ENCODE data around the gene ALOX5.
"Not testable (repeated sequence)": the region's sequence is repeated elsewhere in the genome, so short reads cannot be mapped to it uniquely, and the experiment has no call there.

Gene ALOX5

DNA sequence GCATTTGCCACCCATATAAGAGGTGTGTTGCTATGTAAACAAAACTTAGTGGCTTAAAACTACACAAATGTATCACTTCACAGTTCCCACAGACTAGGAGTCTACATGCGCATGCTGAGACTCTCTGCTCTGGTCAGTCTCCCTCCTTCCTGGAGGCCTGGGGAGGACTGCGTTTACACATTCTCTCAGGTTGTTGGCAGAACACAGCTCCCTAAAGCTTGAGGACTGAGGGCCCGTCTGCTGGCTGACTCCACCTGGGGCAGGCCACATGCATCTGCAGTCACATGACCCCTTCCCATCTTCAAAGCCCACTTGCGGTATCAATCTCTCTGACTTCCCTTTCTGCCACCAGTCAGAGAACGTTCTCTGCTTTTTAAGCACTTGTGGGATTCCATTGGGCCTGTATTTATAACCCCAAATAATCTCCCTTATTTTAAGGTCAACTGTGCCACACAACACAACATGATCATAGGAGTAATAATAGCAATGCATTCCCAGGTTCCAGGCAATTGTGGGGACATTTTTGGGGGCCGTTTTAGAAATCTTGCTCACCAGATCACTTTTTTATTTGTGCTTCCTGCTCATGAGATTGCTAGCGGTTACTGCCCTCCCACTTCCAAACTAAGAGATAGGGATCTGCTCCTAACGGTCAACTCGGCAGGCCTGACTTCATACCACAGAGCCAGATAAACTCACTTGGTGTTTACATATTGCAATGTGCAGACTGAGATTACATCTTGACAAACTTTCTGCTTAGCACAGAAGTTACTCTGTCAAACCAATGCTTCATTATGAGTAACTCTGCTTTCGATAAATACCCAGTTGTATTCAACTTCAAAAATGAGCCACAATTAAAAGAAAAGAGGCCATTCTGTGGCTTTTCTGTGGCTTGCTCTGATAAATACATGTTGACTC is 96.3 kb downstream of the ALOX5 start:
- peak; percentile 14 for DNase-seq

DNA sequence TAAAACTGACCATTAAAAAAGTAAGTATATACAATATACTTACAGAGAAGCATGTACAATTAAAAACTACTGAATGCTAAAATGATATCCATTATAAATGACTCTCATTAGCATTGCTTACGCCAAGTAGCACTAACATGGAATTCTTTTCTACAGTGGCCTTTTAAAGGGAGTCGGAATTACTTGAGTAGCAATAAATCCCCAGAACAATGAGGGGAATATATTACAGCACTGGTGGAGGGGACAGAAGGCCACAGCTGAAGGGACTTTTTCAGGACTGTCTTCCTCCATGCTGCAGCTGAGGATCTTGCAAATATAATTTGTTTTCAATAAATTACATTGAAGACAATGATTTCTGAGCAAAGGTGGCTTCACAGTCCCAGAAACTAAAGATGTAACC is 97.0 kb downstream of the ALOX5 start:
- no peak for DNase-seq

DNA sequence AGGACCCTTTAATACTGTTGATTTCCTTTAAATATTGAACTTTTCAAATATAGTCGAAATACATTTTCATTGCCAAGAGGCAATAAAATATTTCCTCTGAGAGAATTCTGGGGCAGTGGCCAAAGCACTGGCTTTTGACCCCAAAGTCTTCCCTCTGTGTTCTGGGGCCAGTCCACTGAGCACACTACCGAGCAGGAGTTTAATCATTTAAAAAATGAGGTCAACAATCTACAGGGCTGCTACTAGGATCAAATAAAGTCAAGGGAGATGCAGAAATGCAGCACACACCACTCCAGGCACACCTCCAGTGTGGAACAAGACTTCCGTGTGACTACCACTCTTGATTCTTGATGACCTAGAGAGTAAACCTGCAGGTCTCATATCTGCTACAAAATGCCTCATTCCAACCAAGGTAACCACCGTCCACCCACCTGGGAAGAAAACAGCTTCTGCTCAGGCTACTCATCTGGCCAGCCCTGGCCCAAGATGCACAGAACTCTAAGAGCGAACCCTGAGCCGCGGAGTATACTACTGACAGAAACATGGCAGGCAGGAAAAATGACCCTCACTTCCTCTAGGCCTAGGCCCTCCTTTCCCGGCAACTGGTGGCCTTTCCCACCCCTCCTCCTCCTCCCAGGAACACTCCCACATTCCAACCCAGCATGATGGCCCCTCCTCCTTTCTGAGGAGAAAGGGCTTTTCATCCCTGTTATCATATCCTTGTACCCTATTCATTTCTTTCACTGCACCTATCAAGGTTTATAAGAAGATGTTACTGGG is 97.7 kb downstream of the ALOX5 start:
- DNase-seq: no peak

DNA sequence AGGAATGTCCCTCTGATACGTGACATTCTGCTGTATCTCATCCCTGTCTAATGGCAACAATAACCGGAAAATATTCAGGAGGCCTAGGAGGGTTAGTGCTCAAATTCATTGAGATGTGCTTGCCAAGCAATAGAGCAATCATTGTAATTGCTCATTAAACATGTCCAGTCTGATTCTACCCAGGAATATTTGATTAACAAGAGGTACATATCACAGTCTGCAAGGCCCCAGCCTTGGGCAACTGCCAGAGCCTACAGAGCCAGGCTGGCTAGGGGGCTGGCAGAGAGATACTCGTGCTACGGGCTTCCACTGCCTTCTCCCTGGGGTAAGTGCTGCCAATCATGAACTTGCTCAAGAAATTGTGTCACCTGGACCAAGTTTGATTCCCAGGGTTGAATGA is 99.1 kb downstream of the ALOX5 start:
- DNase-seq: no peak

DNA sequence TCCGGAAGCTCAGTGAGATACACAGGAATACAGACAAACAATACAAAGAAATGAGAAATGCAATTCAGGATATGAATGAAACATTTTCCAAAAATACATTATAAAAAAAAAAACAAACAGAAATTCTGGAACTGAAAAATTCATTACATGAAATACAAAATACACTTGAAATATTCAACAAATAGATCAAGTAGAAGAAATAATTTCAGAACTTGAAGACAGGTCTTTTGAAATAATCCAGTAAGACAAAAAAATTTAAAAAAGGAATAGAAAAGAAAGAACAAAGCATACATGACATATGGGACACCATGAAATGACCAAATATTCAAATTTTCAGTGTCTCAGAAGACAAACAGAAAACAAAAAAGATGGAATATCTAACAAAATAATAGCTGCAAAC is 102.5 kb downstream of the ALOX5 start:
- DNase-seq: no peak

DNA sequence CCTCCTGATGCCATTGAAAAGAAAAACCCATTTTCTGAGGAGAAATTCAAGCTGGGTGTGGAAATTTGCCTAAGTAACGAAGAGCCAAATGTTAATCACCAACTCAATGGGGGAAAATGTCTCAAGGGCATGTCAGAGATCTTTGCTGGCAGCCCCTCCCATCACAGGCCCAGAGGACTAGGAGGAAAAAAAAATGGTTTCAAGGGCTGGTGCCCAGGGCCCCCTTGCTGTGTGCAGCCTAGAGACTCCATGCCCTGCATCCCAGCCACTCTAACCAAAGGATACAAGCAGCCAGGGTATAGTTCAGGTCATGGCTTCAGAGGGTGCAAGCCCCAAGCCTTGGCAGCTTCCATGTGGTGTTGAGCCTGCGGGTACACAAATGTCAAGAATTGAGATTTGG is 106.3 kb downstream of the ALOX5 start:
- DNase-seq: no peak

DNA sequence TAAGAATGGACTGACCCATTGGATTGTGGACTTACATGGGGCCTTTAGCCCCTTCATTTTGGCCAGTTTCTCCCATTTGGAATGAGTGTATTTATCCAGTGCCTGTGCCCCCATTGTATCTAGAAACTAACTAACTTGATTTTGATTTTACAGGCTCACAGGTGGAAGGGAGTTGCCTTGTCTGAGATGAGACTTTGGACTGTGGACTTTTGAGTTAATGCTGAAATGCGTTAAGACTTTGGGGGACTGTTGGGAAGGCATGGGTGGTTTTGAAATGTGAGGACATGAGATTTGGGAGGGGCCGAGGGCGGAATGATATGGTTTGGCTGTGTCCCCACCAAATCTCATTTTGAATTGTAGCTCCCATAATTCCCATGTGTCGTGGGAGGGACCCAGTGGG is 107.1 kb downstream of the ALOX5 start:
- DNase-seq: not testable (repeated sequence)

DNA sequence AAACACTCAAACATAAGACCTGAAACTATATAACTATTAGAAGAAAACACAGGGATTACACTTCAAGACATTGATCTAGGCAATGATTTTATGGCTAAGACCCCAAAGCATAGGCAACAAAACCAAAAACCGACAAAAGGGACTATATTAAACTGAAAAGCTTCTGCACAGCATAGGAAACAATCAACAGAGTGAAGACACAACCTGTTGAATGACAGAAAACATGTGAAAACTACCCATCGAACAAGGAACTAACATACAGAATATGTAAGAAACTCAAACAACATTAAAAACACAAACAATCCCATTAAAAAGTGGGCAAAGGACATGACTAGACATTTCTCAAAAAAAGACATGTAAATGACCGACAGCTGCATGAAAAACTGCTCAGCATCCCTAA is 109.0 kb downstream of the ALOX5 start:
- DNase-seq: no peak

DNA sequence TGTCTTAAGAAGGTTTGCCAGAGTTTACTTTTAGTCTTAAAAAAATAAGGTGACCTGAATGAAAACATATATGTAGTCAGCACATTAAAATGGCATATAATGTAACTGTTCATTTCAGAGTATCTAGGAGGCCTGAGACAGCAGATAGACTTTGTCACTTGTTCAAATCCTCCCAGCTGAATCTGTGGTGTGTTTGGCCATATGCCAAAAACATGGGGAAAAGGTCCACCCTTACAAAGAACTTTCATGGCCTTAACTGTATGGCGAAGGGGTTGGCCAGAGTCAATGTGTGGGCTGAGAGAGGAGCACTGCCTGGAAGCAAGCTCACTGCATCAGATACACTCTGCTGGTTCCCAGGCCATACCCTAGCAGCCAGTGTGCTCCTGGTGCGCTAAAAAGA is 113.7 kb downstream of the ALOX5 start:
- DNase-seq: no peak

DNA sequence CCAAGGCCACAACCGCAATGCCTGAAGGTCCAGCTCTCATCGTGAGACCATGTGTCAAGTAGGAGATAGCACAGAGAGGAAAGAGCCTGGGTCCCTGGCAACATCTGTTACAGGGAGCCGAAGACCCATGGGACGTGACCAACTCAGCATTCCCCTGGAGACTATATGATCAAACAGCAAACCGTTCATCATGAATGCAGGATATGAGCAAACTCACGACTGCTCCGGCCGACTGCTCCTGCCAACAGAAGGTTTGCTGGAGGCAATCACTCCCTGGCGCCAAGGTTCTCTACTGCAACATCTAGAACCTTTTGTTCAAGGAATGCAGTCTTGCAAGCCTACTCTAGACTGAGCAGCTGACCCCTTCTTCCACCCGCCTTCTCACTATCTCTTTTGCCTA is 114.3 kb downstream of the ALOX5 start:
- no peak for DNase-seq

DNA sequence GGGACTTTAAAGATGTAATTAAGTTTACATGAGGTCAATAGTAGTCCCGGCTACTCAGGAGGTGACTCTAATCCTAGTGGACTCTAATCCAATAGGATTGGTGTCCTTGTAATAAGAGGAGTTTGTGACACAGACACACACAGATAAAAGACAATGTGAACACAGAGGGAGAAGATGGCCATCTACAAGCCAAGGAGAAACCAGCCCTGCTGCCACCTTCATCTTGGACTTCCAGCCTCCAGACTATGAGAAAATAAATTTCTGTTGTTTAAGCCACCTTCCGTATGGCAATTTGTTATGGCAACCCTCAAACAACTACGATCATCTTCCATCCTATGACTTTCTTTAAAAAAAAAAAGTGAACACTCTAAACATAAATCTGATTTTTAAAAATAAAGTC is 116.3 kb downstream of the ALOX5 start:
- no peak for DNase-seq

DNA sequence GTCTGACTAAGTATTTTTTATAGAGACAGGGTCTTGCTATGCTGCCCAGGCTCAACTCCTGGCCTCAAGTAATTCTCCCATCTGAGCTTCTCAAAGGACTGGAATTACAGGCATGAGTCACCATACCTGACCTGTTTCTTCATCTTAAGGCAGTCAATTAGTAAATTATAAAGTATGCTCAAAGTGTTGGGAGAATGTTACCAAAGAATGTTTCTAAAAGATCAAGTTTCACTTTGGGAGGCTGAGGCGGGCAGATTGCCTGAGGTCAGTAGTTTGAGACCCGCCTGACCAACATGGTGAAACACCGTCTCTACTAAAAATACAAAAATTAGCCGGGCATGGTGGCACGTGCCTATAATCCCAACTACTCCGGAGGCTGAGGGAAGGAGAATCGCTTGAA is 117.0 kb downstream of the ALOX5 start:
- no peak for DNase-seq
